Uterus (tissue), 4 donors: Measurements from ENCODE around the gene STAG1. TPM values are rescaled to one million over a fixed set of nuclear protein-coding genes. Genes with fewer than 3 reads are reported as not detected.
"Not testable (repeated sequence)": the region's sequence is repeated elsewhere in the genome, so short reads cannot be mapped to it uniquely, and the experiment has no call there.

Source experiments
- DNase-seq, 2 donors: peaks; one replicate each; pipeline ENCODE4 v3.0.0-alpha.2; 2019 to 2020
- H3K27ac ChIP-seq, 2 donors: fragments of 200-600 bp; sonication (generic); 1 replicate in 1 of 2; 2 replicates in 1 of 2; pipeline ENCODE4 v1.5.1; 2016 to 2018
- H3K27me3 ChIP-seq, 2 donors: fragments of 200-600 bp; sonication (generic); one replicate each; pipeline ENCODE4 v1.5.1; 2018 to 2019; ENCODE audit warnings: control low read depth in 1 of 2
- H3K36me3 ChIP-seq, 2 donors: fragments of 200-600 bp; sonication (generic); one replicate each; pipeline ENCODE4 v1.5.1; 2019; ENCODE audit warnings: control low read depth in 1 of 2
- H3K4me1 ChIP-seq, 2 donors: fragments of 200-600 bp; sonication (generic); one replicate each; pipeline ENCODE4 v1.5.1; 2018 to 2019; ENCODE audit warnings: control low read depth in 1 of 2
- H3K4me3 ChIP-seq, 2 donors: fragments of 200-600 bp; sonication (generic); 1 replicate in 1 of 2; 2 replicates in 1 of 2; pipeline ENCODE4 v1.5.1; 2018 to 2019; ENCODE audit warnings: mild to moderate bottlenecking in 1 of 2
- H3K9me3 ChIP-seq, 2 donors: fragments of 200-600 bp; sonication (generic); one replicate each; pipeline ENCODE4 v1.5.1; 2019; ENCODE audit warnings: control low read depth in 1 of 2
- POLR2A ChIP-seq, 2 donors: fragments of 450-650 bp; IDR thresholded peaks; one replicate each; pipeline ENCODE4 v1.6.1; 2016; ENCODE audit warnings: antibody characterized with exemption in 2 of 2, mild to moderate bottlenecking in 1 of 2, moderate library complexity in 1 of 2
- intact Hi-C: fragments of 100-400 bp; cut with DNase I; formaldehyde crosslinking; loops from one replicate; pipeline ENCODE4 v1.15.1; 2023; ENCODE audit warnings: low total_unique reads
- total RNA-seq, 4 donors: library from RNA; depleted of rRNA in 3 of 4; stranded (reverse); fragments of >200 nt in 3 of 4; gene quantifications; one replicate each; pipeline versions ENCODE4 v1.1.0 to v1.2.4, GENCODE V29; 2014 to 2023
- TF ChIP-seq, protein P1 (sequence below), 4 experiments: fragments of 200-600 bp in 2 of 4; fragments of 450-650 bp in 2 of 4; sonication (generic) in 2 of 4; IDR thresholded peaks; one replicate each; pipeline ENCODE4 v1.5.1; 2016 to 2019; ENCODE audit warnings: antibody characterized with exemption in 4 of 4, mild to moderate bottlenecking in 2 of 4, moderate library complexity in 1 of 4
- donor health status: DM: yes; HTN: yes; CAD: no.

Gene STAG1
- total RNA-seq, 4 donors from 2014 or later: 41.5 to 139 (median 86.0) TPM

DNA sequence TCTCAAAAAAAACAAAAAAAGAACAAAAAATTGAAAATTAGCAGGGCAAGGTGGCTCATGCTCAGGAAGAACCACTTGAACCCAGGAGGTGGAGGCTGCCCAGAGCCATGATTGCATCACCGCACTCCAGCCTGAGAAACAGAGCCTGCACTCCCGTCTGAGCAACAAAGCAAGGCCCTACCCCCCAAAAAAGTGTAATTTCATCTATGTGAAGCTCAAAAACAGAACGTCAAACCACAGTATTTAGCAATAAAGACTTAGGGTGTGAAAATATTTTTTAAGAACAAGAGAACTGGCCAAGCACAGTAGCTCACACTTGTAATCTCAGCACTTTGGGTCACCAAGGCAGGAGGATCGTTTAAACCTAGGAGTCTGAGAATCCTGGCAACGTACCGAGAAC, 38.2 kb downstream of the STAG1 start:
- Histone ChIP-seq H3K27ac (no peak overlapping the region), H3K4me3 (no peak overlapping the region), H3K9me3 (no peaks in the 10 kb centered on the region), H3K4me1 (no peaks in the 10 kb centered on the region), H3K27me3 (no peaks in the 10 kb centered on the region), H3K36me3 (no peaks in the 10 kb centered on the region)
- DNase-seq: no peak
- TF ChIP-seq, protein P1, sequence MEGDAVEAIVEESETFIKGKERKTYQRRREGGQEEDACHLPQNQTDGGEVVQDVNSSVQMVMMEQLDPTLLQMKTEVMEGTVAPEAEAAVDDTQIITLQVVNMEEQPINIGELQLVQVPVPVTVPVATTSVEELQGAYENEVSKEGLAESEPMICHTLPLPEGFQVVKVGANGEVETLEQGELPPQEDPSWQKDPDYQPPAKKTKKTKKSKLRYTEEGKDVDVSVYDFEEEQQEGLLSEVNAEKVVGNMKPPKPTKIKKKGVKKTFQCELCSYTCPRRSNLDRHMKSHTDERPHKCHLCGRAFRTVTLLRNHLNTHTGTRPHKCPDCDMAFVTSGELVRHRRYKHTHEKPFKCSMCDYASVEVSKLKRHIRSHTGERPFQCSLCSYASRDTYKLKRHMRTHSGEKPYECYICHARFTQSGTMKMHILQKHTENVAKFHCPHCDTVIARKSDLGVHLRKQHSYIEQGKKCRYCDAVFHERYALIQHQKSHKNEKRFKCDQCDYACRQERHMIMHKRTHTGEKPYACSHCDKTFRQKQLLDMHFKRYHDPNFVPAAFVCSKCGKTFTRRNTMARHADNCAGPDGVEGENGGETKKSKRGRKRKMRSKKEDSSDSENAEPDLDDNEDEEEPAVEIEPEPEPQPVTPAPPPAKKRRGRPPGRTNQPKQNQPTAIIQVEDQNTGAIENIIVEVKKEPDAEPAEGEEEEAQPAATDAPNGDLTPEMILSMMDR (IDR thresholded peaks at IDR 0.05): no peak
- TF ChIP-seq POLR2A (IDR thresholded peaks at IDR 0.05): no peak
- intact Hi-C loops: no loop called here

DNA sequence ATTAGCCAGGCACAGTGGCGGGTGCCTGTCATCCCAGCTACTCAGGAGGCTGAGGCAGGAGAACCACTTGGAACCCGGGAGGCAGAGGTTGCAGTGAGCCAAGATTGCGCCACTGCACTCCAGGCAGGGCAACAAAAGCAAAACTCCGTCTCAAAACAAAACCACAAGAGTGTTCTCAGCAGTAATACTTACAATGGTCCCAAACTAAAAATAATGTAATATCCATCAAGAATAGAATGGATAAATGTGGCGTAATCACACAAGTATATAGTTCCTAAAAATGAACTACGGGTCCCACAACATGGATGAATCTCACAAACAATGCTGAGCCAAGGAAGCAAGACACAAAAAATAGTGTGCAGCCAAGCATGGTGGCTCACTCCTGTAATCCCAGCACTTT, 39.2 kb downstream of the STAG1 start:
- DNase-seq: no peak
- Histone ChIP-seq H3K9me3 (no peaks in the 10 kb centered on the region), H3K27ac (no peak overlapping the region), H3K4me1 (no peaks in the 10 kb centered on the region), H3K27me3 (no peaks in the 10 kb centered on the region), H3K4me3 (no peak overlapping the region), H3K36me3 (no peaks in the 10 kb centered on the region)
- TF ChIP-seq, protein P1 (IDR thresholded peaks at IDR 0.05): no peak
- TF ChIP-seq POLR2A (IDR thresholded peaks at IDR 0.05): no peak
- intact Hi-C loops: no loop called here

GRCh38 chr3:136711888-136712287, 40.3 kb downstream of the STAG1 start:
- H3K4me3 ChIP-seq, H3K27me3 ChIP-seq, H3K4me1 ChIP-seq, DNase-seq, H3K27ac ChIP-seq, intact Hi-C loops, H3K9me3 ChIP-seq, H3K36me3 ChIP-seq: not testable (repeated sequence)

GRCh38 chr3:136711277-136711676, 40.9 kb downstream of the STAG1 start:
- intact Hi-C loops: no loop called here
- Histone ChIP-seq H3K4me3 (no peak overlapping the region), H3K9me3 (no peaks in the 10 kb centered on the region), H3K36me3 (no peaks in the 10 kb centered on the region), H3K27ac (no peak overlapping the region), H3K4me1 (no peaks in the 10 kb centered on the region), H3K27me3 (no peaks in the 10 kb centered on the region)
- TF ChIP-seq, protein P1 (IDR thresholded peaks at IDR 0.05): no peak
- no peak for TF ChIP-seq POLR2A (IDR thresholded peaks at IDR 0.05)
- no peak for DNase-seq

GRCh38 chr3:136709775-136710174, 42.4 kb downstream of the STAG1 start:
- intact Hi-C loops, DNase-seq, H3K9me3 ChIP-seq, H3K27me3 ChIP-seq, H3K4me3 ChIP-seq, H3K36me3 ChIP-seq, H3K4me1 ChIP-seq, H3K27ac ChIP-seq: not testable (repeated sequence)

DNA sequence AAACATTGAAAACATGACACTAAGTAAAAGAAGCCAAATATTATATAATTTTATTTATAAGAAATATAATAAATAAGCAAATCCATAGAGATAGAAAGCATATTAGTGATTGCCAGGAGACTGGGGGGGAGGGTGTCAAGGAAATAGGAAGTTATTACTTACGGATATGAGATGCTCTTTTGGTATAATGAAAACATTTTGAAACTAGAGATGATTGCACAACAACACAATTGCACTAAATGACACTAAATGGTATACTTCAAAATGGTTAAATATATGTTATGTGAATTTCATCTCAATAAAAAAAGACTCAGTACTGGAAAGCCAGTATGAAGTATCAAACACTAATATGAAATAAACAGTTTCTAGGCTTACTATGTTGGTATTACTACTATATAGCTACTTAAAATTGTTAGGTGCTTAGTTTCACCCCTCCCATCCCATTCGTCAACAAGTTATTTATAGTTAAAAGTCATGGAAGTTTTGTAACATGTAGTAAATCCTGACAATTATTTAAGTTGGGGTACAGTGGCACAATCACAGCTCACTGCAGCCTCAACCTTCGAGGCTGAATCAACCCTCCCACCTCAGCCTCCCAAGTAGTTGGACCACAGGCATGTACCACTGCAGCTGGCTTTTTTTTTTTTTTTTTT, 43.7 kb downstream of the STAG1 start:
- Histone ChIP-seq H3K4me3 (no peak overlapping the region), H3K4me1 (no peaks in the 10 kb centered on the region), H3K27me3 (no peaks in the 10 kb centered on the region), H3K36me3 (no peaks in the 10 kb centered on the region), H3K27ac (no peak overlapping the region), H3K9me3 (no peaks in the 10 kb centered on the region)
- DNase-seq: no peak
- TF ChIP-seq, protein P1 (IDR thresholded peaks at IDR 0.05): no peak
- TF ChIP-seq POLR2A (IDR thresholded peaks at IDR 0.05): no peak
- intact Hi-C loops: no loop called here
